GM12878 (cell line): ENCODE data around the gene NTM. TPM values are rescaled to one million over a fixed set of nuclear protein-coding genes. Genes with fewer than 3 reads are reported as not detected.

Experiments
- ATF3 ChIP-seq: IDR thresholded peaks from 2 replicates; pipeline ENCODE4 v1.6.1; 2011; ENCODE audit warnings: low read depth, mild to moderate bottlenecking, low read length, moderate library complexity, borderline replicate concordance; ENCODE audit errors: extremely low read depth
- CREB1 ChIP-seq: IDR thresholded peaks from 2 replicates; pipeline ENCODE4 v1.6.1; 2012; ENCODE audit warnings: low read depth, mild to moderate bottlenecking, inconsistent platforms
- EP300 ChIP-seq, 2 experiments: fragments of 150-350 bp in 1 of 2; IDR thresholded peaks; 2 replicates each; pipeline ENCODE4 v1.6.1; 2011 to 2012; ENCODE audit warnings: low read depth in 2 of 2, low read length in 2 of 2, borderline replicate concordance in 1 of 2, improper control_type of control experiment in 1 of 2, inconsistent platforms in 1 of 2; ENCODE audit not compliant: control insufficient read depth in 1 of 2
- GABPA ChIP-seq: IDR thresholded peaks from 2 replicates; pipeline ENCODE4 v1.6.1; 2014; ENCODE audit warnings: antibody characterized with exemption, low read depth, mild to moderate bottlenecking, inconsistent platforms
- IKZF1 ChIP-seq: fragments of 450-650 bp; conservative IDR thresholded peaks from 2 replicates; pipeline ENCODE4 v1.6.1; 2017; ENCODE audit warnings: antibody characterized with exemption, mild to moderate bottlenecking
- IRF4 ChIP-seq: IDR thresholded peaks from 2 replicates; pipeline ENCODE4 v1.6.1; 2011; ENCODE audit warnings: low read depth, low read length
- MLLT1 ChIP-seq: fragments of 450-650 bp; IDR thresholded peaks from 2 replicates; pipeline ENCODE4 v1.6.1; 2016; ENCODE audit warnings: mild to moderate bottlenecking
- NR2C1 ChIP-seq: fragments of 450-650 bp; IDR thresholded peaks from 2 replicates; pipeline ENCODE4 v1.6.1; 2017; ENCODE audit warnings: antibody characterized with exemption, mild to moderate bottlenecking, moderate library complexity
- PAX5 ChIP-seq: IDR thresholded peaks from 2 replicates; pipeline ENCODE4 v1.6.1; 2011; ENCODE audit warnings: low read depth, low read length, borderline replicate concordance
- RAD21 ChIP-seq: IDR thresholded peaks from 2 replicates; pipeline ENCODE4 v1.6.1; 2011; ENCODE audit warnings: mild to moderate bottlenecking, low read depth, low read length, moderate library complexity; ENCODE audit not compliant: insufficient read depth
- RELB ChIP-seq: fragments of 450-650 bp; IDR thresholded peaks from 2 replicates; pipeline ENCODE4 v1.6.1; 2017; ENCODE audit warnings: low read depth, mild to moderate bottlenecking, moderate library complexity
- SUZ12 ChIP-seq: fragments of 200-600 bp; sonication (generic); IDR thresholded peaks from one replicate; pipeline ENCODE4 v1.6.1; 2018; ENCODE audit warnings: antibody characterized with exemption, mild to moderate bottlenecking; ENCODE audit not compliant: unreplicated experiment
- TCF7 ChIP-seq: IDR thresholded peaks from 2 replicates; pipeline ENCODE4 v1.6.1; 2014; ENCODE audit warnings: antibody characterized with exemption, borderline replicate concordance
- ZBTB4 ChIP-seq: fragments of 450-650 bp; formaldehyde crosslinking; IDR thresholded peaks from 2 replicates; pipeline ENCODE4 v1.4.0; 2022; ENCODE audit warnings: mild to moderate bottlenecking, moderate library complexity
- ZBTB40 ChIP-seq: fragments of 450-650 bp; IDR thresholded peaks from 2 replicates; pipeline ENCODE4 v1.6.1; 2016; ENCODE audit warnings: mild to moderate bottlenecking, moderate library complexity, borderline replicate concordance
- ZNF384 ChIP-seq: IDR thresholded peaks from 2 replicates; pipeline ENCODE4 v1.6.1; 2012; ENCODE audit warnings: low read depth, mild to moderate bottlenecking, low read length, improper control_type of control experiment, borderline replicate concordance
- polyA plus RNA-seq, 11 experiments: library from polyadenylated mRNA; depleted of rRNA in 4 of 11; unstranded in 6 of 11; stranded (reverse) in 5 of 11; fragments of >200 nt; fragmentation: Nextera tagmentation in 4 of 11; fragmentation: Illumina TruSeq in 1 of 11; extraction: Ambion mirVana in 4 of 11; extraction: Trizol in 1 of 11; gene quantifications; 1 replicate in 1 of 11; 2 replicates in 10 of 11; pipeline versions ENCODE4 v1.2.1 to v1.2.3, GENCODE V29; 2011 to 2016; ENCODE audit warnings: inconsistent platforms in 2 of 11, missing spikeins in 2 of 11, low read depth in 1 of 11
- total RNA-seq, 4 experiments: library from RNA; depleted of rRNA in 3 of 4; stranded (reverse); fragments of >200 nt in 3 of 4; fragmentation: Illumina TruSeq in 1 of 4; extraction: Trizol in 1 of 4; gene quantifications; 2 replicates each; pipeline versions ENCODE4 v1.2.1 to v1.2.3, GENCODE V29; 2013 to 2021

The NTM gene
- total and polyA plus RNA-seq, 10 of the 15 experiments (the other 5 are each of a cell fraction or from before 2014, with no cell fraction given): not detected

GRCh38 chr11:131889146-131889577 is 518.7 kb downstream of the NTM start (continued):
- TF ChIP-seq ZBTB4 (CRISPR knock-in tag): no peak
- TF ChIP-seq CREB1: no peak
- peak; percentile 37; the same call in 1 of the 2 replicates for TF ChIP-seq RELB
- no peak for TF ChIP-seq SUZ12
- peak; percentile 87 for TF ChIP-seq TCF7
- TF ChIP-seq ZNF384: peak; percentile 81
- TF ChIP-seq ATF3: no peak
- TF ChIP-seq PAX5: peak; percentile 94
- TF ChIP-seq GABPA: no peak
- no peak for TF ChIP-seq RAD21
- TF ChIP-seq ZBTB40: no peak
- TF ChIP-seq NR2C1: no peak
- no peak for TF ChIP-seq IRF4
- peak; percentile 21 to 77; a peak in 2 of 4 replicates for TF ChIP-seq EP300 (IDR thresholded peaks at IDR 0.05; ENCODE audit: borderline replicate concordance in 1 of 2, control insufficient read depth in 1 of 2, low read depth in 2 of 2, low read length in 2 of 2)
- peak; percentile 56; the same call in 1 of the 2 replicates for TF ChIP-seq IKZF1
- no peak for TF ChIP-seq MLLT1
